ENCODE results near the gene SBF2.

The SBF2 gene

DNA sequence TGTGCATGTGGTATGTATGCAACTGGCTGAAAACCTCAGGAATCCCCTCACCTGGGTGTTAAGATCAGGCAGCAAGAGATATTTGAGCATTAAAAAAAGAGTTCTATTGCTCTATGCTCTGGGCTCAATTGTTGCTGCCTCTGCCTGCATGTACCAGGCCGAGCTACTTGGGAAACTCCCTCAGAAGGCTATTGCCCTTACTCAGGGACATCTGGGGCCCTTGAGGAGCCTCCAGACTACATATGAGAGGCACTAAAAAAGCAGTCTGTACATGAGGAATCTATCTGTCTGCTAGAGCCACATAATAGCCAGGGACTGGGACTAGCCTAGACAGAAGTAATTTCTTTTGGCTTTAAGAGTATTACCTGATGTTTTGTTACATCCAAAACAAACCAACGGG is 510.0 kb downstream of the SBF2 start:
- TF ChIP-seq SIN3A (IDR thresholded peaks at IDR 0.05; ENCODE audit: borderline replicate concordance, insufficient read depth, low read length) = no peak
- TF ChIP-seq FOXP2 (optimal IDR thresholded peaks at IDR 0.05; ENCODE audit: borderline replicate concordance, extremely low read depth, extremely low read length, insufficient read depth) = no peak
- TF ChIP-seq, protein P1, sequence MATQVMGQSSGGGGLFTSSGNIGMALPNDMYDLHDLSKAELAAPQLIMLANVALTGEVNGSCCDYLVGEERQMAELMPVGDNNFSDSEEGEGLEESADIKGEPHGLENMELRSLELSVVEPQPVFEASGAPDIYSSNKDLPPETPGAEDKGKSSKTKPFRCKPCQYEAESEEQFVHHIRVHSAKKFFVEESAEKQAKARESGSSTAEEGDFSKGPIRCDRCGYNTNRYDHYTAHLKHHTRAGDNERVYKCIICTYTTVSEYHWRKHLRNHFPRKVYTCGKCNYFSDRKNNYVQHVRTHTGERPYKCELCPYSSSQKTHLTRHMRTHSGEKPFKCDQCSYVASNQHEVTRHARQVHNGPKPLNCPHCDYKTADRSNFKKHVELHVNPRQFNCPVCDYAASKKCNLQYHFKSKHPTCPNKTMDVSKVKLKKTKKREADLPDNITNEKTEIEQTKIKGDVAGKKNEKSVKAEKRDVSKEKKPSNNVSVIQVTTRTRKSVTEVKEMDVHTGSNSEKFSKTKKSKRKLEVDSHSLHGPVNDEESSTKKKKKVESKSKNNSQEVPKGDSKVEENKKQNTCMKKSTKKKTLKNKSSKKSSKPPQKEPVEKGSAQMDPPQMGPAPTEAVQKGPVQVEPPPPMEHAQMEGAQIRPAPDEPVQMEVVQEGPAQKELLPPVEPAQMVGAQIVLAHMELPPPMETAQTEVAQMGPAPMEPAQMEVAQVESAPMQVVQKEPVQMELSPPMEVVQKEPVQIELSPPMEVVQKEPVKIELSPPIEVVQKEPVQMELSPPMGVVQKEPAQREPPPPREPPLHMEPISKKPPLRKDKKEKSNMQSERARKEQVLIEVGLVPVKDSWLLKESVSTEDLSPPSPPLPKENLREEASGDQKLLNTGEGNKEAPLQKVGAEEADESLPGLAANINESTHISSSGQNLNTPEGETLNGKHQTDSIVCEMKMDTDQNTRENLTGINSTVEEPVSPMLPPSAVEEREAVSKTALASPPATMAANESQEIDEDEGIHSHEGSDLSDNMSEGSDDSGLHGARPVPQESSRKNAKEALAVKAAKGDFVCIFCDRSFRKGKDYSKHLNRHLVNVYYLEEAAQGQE (IDR thresholded peaks at IDR 0.05; ENCODE audit: insufficient read depth in 1 of 2, low read depth in 2 of 2, low read length in 2 of 2) = no peak
- TF ChIP-seq POLR2AphosphoS5 (IDR thresholded peaks at IDR 0.05; ENCODE audit: low read depth, low read length) = no peak
- no peak for TF ChIP-seq TAF1 (IDR thresholded peaks at IDR 0.05; ENCODE audit: borderline replicate concordance, insufficient read depth, low read length)

DNA sequence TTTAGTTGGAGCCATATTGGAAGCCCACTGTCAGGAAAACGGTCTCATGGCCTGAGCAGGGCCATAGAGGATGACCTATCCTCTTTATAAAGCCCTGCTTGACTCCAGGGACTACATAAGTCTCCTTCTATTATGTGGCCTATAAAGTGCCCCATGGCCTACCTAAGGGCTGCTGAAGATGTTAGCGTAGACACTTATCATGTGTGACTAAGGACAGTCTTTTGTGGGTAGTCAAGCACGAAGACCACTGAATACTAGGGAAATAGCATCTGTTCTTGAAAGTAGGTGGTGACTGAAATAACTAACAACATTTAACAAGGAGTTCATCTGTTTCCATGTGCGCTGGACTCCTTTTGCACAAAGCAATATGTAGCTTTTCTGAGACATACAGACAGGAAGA is 513.1 kb downstream of the SBF2 start:
- TF ChIP-seq SIN3A (IDR thresholded peaks at IDR 0.05; ENCODE audit: borderline replicate concordance, insufficient read depth, low read length) (no peak), POLR2AphosphoS5 (IDR thresholded peaks at IDR 0.05; ENCODE audit: low read depth, low read length) (no peak), FOXP2 (optimal IDR thresholded peaks at IDR 0.05; ENCODE audit: borderline replicate concordance, extremely low read depth, extremely low read length, insufficient read depth) (no peak), TAF1 (IDR thresholded peaks at IDR 0.05; ENCODE audit: borderline replicate concordance, insufficient read depth, low read length) (no peak)
- TF ChIP-seq, protein P1 (IDR thresholded peaks at IDR 0.05; ENCODE audit: insufficient read depth in 1 of 2, low read depth in 2 of 2, low read length in 2 of 2) = no peak

DNA sequence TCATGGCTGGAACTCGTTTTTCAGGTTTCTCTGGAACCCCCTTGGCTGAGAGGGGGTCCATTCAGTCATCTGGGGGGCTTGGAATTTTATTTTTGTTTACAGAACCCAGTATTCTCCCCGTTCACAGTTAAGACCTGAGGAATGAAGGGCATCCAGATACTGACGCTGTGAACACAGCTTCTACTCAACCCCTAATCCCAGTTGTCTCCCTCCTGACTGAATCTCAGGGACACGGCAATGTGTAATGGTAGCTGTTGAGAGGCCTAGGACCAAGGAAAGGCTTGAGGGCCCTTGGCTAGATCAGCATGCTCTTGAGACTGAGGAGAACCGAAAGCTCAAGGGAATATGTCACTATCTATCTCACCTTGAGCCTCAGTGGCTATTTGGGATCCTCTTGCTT is 516.5 kb downstream of the SBF2 start:
- TF ChIP-seq POLR2AphosphoS5 (IDR thresholded peaks at IDR 0.05; ENCODE audit: low read depth, low read length) (no peak), SIN3A (IDR thresholded peaks at IDR 0.05; ENCODE audit: borderline replicate concordance, insufficient read depth, low read length) (no peak), FOXP2 (optimal IDR thresholded peaks at IDR 0.05; ENCODE audit: borderline replicate concordance, extremely low read depth, extremely low read length, insufficient read depth) (no peak), TAF1 (IDR thresholded peaks at IDR 0.05; ENCODE audit: borderline replicate concordance, insufficient read depth, low read length) (no peak)
- TF ChIP-seq, protein P1 (IDR thresholded peaks at IDR 0.05; ENCODE audit: insufficient read depth in 1 of 2, low read depth in 2 of 2, low read length in 2 of 2) = no peak

DNA sequence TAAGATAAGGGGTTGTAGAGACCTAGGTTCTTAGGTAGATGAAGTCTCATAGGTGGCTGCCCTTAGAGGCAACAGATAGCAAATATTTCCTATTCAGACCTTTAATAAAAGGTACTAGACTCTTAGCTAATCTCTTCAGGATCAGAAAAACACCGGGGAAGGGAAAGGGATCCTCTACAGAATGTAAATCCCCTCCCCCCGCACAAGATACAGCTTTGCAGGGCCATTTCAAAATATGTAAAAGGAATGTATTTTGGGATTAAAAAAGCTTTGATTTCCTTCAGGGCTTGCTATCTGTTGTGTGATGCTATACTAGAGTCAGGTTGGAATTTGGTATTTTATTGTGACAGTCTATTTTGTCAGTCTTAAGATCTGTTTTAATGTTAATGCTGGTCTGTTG is 517.0 kb downstream of the SBF2 start:
- TF ChIP-seq FOXP2 (optimal IDR thresholded peaks at IDR 0.05; ENCODE audit: borderline replicate concordance, extremely low read depth, extremely low read length, insufficient read depth) = no peak
- TF ChIP-seq, protein P1 (IDR thresholded peaks at IDR 0.05; ENCODE audit: insufficient read depth in 1 of 2, low read depth in 2 of 2, low read length in 2 of 2) = no peak
- no peak for TF ChIP-seq TAF1 (IDR thresholded peaks at IDR 0.05; ENCODE audit: borderline replicate concordance, insufficient read depth, low read length)
- no peak for TF ChIP-seq POLR2AphosphoS5 (IDR thresholded peaks at IDR 0.05; ENCODE audit: low read depth, low read length)
- no peak for TF ChIP-seq SIN3A (IDR thresholded peaks at IDR 0.05; ENCODE audit: borderline replicate concordance, insufficient read depth, low read length)

DNA sequence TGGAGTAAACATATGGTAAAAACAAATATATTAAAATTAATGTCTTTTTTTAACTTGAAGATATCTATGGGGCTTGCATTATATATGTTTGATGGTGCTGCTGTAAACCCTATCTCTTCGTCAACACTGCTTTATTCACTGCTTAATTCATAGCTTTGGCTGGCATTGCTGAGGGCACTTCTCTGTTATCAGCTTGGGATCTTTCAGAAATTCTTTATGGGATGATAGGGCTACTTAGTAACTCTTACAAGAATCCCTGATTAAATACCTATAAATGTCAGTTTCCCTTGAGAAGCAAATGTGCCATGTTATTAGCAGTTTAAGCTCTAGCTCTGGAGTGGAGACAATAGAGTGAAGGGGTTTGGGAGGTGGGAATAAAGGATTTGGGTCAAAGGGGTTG is 517.8 kb downstream of the SBF2 start:
- TF ChIP-seq SIN3A (IDR thresholded peaks at IDR 0.05; ENCODE audit: borderline replicate concordance, insufficient read depth, low read length) (no peak), TAF1 (IDR thresholded peaks at IDR 0.05; ENCODE audit: borderline replicate concordance, insufficient read depth, low read length) (no peak), FOXP2 (optimal IDR thresholded peaks at IDR 0.05; ENCODE audit: borderline replicate concordance, extremely low read depth, extremely low read length, insufficient read depth) (no peak), POLR2AphosphoS5 (IDR thresholded peaks at IDR 0.05; ENCODE audit: low read depth, low read length) (no peak)
- TF ChIP-seq, protein P1 (IDR thresholded peaks at IDR 0.05; ENCODE audit: insufficient read depth in 1 of 2, low read depth in 2 of 2, low read length in 2 of 2) = no peak

Data from PFSK-1 (cell line).